ENCODE measurements around the gene WNT7A.

WNT7A gene

DNA sequence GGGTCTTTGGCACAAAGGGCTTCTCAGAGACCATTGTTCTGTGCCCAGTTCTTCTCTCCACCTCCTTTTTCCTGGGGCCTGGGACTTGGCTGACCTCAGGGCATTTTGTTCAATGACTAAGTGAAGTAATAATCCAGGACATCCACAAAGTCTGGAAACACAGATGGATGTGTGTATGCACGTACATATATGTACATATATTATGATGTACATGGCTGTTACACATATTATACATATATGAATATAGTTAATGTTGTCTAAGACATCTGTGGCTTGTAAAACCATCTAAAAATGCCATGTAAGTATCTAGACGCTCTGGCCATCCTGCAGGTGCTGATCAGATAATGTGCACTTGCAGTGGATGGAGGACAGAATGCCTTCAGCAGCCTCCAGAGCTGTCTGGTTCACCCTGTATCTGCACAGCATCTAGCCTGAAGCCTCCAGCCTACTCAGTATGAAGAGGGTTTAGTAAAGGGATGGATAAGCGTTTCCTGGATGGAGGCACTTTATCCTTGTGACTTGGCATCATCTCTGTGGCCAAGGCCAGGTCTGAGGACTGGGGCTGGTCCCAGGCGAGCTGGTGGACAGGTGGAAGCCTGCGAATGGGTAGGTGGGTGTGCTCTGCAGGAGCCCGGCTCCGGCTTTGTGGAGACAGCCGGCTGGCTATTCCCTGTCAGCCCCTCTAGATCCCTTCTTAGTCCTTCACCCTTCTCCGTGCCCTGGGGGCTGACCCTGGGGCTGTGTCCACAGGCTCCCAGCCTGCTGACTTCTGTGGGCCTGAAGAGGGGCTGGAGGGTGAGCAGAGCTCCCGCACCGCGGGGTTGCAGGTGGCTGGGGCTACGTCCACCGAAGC, 88.4 kb downstream of the WNT7A start:
- no peak for DNase-seq

- no peak for DNase-seq
Measured at GRCh38 chr3:13790376-13791197, 89.3 kb downstream of the WNT7A start.

DNA sequence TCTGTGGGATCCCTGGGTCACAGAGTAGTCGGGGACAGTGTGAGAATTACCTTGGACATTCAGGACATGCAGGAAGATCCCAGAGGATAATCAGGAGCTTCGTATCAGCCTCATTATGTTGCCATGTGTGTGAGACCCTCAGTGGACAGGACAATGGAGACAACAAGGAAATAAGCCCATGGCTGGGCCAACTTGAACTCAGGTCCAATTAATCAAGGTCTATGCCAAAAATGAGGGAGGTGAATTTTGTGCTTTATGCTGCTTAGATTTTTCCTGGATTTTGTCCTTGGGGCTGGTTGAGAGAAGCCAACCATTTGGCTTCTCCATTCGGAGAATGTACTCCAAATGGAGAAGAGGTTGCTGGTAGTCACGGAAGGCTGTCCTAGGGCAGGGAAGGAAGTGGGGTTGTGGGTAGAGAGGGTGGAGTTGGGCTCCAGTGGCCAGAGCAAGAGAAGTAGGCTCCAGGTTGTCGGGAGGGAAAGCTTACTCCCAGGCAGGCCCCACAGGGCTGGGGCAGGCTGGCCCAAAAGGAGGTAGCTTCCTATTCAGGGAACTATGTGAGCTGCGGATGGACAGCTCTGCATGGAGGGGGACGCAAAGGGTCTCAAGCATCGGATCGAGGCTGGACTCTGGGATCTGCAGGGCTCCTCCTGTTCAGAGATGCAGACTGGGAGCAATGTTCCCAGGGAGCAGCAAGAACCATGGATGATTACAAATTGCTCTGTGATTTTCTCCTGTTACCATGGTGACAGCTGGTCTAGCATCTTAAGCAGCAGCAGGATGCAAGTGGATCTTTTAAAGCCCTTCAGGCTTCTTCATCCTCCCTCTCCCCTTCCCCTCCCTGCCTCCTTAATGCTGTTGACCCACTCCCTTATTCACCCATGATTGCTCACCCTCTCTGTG, 91.1 kb downstream of the WNT7A start:
- no peak for DNase-seq

DNA sequence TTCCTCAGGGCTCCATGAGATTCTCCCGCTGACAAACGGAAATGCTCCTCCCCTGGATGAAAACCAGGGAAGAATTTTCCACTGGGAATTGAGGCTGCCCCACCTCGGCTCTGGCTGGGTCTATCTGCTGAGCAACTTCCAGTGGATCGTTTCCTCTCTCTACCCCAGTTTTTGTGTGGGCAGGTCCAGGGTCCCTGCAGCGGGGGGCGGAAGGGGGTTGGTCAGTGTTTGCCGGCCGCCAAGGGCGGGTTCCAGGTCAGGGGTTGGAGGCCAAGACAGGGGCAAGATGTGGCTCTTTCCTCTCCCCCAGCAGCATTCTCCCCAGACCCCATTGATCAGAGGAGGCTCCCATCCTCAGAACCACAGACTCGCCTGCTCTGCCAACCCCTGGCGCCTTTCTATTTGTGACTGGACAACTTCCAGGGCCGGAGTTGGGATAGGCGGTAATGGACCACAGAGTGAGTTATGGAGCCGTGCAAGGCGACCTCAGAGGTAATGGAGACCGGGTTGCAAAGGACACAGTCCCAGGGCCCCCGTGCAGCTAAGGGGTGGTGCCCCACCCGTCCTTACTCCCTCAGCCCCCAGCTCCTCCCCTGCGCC, 92.2 kb downstream of the WNT7A start:
- no peak for DNase-seq

GRCh38 chr3:13786811-13787210, 93.1 kb downstream of the WNT7A start:
- DNase-seq = no peak

GRCh38 chr3:13785853-13786436, 93.9 kb downstream of the WNT7A start:
- no peak for DNase-seq

- no peak for DNase-seq
Measured at GRCh38 chr3:13785351-13785750, 94.5 kb downstream of the WNT7A start.

DNA sequence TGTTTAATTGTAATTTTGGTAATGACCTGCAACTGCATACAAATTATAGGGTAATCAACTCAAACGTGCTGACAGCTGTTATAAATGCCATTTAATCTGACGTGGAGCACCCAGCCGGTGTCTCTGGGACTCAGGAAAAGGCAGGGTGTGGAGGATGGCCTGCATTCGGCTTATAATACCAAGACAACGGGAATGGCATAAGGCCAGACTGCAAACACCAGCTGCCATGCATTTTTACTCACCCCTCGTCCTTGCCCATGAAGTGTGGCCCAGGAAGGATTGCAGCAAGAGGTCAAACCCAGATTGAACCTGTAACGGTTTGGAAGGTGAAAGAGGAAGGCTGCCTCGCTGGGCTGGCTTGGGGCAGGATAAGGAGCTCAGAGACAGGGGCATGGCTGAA, 96.4 kb downstream of the WNT7A start:
- no peak for DNase-seq

- DNase-seq = no peak
Measured at GRCh38 chr3:13782501-13782900, 97.4 kb downstream of the WNT7A start.

- no peak for DNase-seq
Measured at GRCh38 chr3:13781417-13781816, 98.5 kb downstream of the WNT7A start.

DNA sequence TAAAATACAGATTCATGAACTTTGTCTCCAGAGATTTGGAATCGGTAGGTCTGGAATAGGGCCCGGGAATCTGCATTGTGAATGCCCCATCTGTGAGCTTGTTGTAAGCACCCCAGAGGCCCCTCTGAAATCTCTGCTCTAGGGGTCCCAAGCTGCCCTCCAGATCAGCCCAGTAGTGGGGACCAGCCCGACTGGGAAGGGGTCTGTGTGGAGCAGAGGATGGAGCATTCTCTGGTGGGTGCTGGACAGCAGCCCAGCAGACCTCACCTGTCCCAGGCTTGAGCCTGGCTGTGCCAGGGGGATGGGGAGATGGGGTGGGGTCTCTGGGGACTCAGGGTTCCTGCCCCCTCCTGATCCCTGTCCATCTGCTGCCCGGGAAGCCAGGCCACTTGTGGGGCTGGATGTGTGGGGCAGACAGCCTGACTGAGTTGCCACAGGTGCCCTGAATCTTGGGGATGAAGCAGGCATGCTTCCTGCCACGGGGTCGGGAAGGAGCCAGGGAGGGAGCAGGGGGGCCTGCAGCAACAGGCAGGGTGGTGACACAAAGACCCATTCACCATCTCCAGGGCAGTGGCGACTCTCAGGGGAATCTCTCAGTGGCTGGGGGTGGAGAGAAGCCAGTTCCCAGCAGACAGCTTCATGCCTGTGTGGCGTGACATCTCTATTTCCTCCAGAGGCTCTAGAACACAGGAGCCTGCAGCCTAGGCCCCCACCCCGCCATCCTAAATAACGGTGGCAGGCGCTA, 99.3 kb downstream of the WNT7A start:
- DNase-seq = no peak

- no peak for DNase-seq
Measured at GRCh38 chr3:13776253-13777050, 103.4 kb downstream of the WNT7A start.

- no peak for DNase-seq
Measured at GRCh38 chr3:13772885-13773745, 106.8 kb downstream of the WNT7A start.

GRCh38 chr3:13772321-13772745, 107.5 kb downstream of the WNT7A start:
- no peak for DNase-seq

- DNase-seq = no peak
Measured at GRCh38 chr3:13771496-13771895, 108.4 kb downstream of the WNT7A start.

- no peak for DNase-seq
Measured at GRCh38 chr3:13770170-13771169, 109.4 kb downstream of the WNT7A start.

DNA sequence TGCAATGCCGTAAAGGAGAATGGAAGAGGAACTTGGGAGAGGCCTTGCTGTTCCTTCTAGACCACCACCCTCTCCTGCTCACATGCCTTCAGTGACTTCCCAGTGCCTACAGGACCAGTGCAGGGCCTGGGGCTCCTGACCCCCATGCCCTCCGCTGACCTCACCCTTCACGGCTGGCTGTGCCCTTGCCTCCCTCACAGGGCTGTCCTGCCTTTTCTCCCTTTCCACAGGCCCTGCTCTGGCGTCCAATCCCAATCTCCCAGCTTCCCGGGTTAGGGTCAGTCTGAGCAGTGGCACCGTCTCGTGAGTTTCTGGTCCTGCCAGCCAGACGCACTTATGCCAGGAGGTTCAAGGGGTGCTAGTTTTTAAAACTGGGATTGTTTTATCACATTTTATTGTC, 110.4 kb downstream of the WNT7A start:
- DNase-seq = no peak

DNA sequence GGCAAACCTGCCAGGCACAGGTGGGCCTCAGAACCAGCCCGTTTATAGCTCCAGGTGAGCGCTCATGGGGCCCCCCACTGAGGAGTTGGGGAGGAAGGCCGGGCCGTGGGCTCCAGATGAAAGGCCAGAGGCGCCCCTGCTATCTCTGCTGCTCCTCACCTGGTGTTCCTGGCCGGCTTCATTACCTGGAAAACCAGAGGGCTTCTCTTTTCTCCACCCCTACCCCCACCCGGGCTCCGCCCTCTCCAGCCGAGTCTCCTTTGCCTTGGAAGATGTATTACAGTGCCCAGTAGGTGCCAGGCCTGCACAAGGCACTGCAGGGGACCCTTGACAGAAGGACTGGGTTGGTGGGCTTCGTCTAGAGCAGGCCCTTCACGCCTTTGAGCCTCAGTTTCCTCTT, 111.4 kb downstream of the WNT7A start:
- no peak for DNase-seq
